ACC112 (cell line): ENCODE measurements around the gene SH3RF1.
"Not testable (repeated sequence)": the region's sequence is repeated elsewhere in the genome, so short reads cannot be mapped to it uniquely, and the experiment has no call there.

Source experiments
- H2AFZ ChIP-seq: fragments of 200-600 bp; sonication (generic); one replicate; pipeline ENCODE4 v1.6.0; 2017; ENCODE audit warnings: antibody characterized with exemption, low read length; ENCODE audit not compliant: unreplicated experiment
- H3K27ac ChIP-seq: fragments of 200-600 bp; sonication (generic); 2 replicates; pipeline ENCODE4 v1.5.1; 2014; ENCODE audit warnings: low read depth, mild to moderate bottlenecking, antibody characterized with exemption, low read length, moderate library complexity
- H3K27me3 ChIP-seq: fragments of 200-600 bp; sonication (generic); 2 replicates; pipeline ENCODE4 v1.6.1; 2014; ENCODE audit warnings: mild to moderate bottlenecking, antibody characterized with exemption, low read length, moderate library complexity, mixed read lengths; ENCODE audit not compliant: insufficient read depth
- H3K36me3 ChIP-seq: fragments of 200-600 bp; sonication (generic); 2 replicates; pipeline ENCODE4 v1.6.1; 2016; ENCODE audit warnings: mild to moderate bottlenecking, antibody characterized with exemption, low read length, moderate library complexity, mixed read lengths; ENCODE audit not compliant: insufficient read depth
- H3K4me1 ChIP-seq: fragments of 200-600 bp; sonication (generic); one replicate; pipeline ENCODE4 v1.6.1; 2016; ENCODE audit warnings: low read length, mixed read lengths; ENCODE audit not compliant: insufficient read depth, unreplicated experiment, control insufficient read depth
- H3K4me3 ChIP-seq: fragments of 200-600 bp; sonication (generic); 2 replicates; pipeline ENCODE4 v1.5.1; 2014; ENCODE audit warnings: mild to moderate bottlenecking, low read depth, low read length
- H3K79me2 ChIP-seq: fragments of 200-600 bp; sonication (generic); one replicate; pipeline ENCODE4 v1.6.0; 2016; ENCODE audit warnings: low read length; ENCODE audit not compliant: control insufficient read depth, unreplicated experiment, insufficient read depth

SH3RF1 gene

GRCh38 chr4:169305173-169305572, 34.4 kb upstream of the SH3RF1 start:
- Histone ChIP-seq H2AFZ (no peak overlapping the region), H3K27me3 (no peaks in the 10 kb centered on the region), H3K4me1 (peaks cover 3% of the 10 kb centered on the region), H3K36me3 (no peaks in the 10 kb centered on the region), H3K27ac (no peak overlapping the region), H3K79me2 (no peaks in the 10 kb centered on the region), H3K4me3 (no peak overlapping the region)

GRCh38 chr4:169295822-169296221, 25.1 kb upstream of the SH3RF1 start:
- no peak overlapping the region for H2AFZ ChIP-seq
- no peak overlapping the region for H3K27ac ChIP-seq
- no peak overlapping the region for H3K4me3 ChIP-seq
- H3K36me3 ChIP-seq, result no peaks in the 10 kb centered on the region
- no peaks in the 10 kb centered on the region for H3K27me3 ChIP-seq
- H3K79me2 ChIP-seq, result no peaks in the 10 kb centered on the region
- no peaks in the 10 kb centered on the region for H3K4me1 ChIP-seq

- H3K4me3 ChIP-seq, result no peak overlapping the region
- no peaks in the 10 kb centered on the region for H3K27me3 ChIP-seq
- no peaks in the 10 kb centered on the region for H3K79me2 ChIP-seq
- H3K27ac ChIP-seq, result no peak overlapping the region
- no peaks in the 10 kb centered on the region for H3K4me1 ChIP-seq
- no peak overlapping the region for H2AFZ ChIP-seq
- no peaks in the 10 kb centered on the region for H3K36me3 ChIP-seq
Measured at GRCh38 chr4:169293343-169294176, 22.8 kb upstream of the SH3RF1 start.

- H3K27ac ChIP-seq, H2AFZ ChIP-seq, H3K27me3 ChIP-seq, H3K4me3 ChIP-seq, H3K4me1 ChIP-seq, H3K36me3 ChIP-seq, H3K79me2 ChIP-seq: not testable (repeated sequence)
Measured at GRCh38 chr4:169287983-169288382, 17.2 kb upstream of the SH3RF1 start.

- H3K36me3 ChIP-seq, result no peaks in the 10 kb centered on the region
- no peak overlapping the region for H3K27ac ChIP-seq
- no peaks in the 10 kb centered on the region for H3K27me3 ChIP-seq
- H2AFZ ChIP-seq, result no peak overlapping the region
- peaks cover 15% of the 10 kb centered on the region for H3K4me1 ChIP-seq
- H3K79me2 ChIP-seq, result no peaks in the 10 kb centered on the region
- no peak overlapping the region for H3K4me3 ChIP-seq
Measured at GRCh38 chr4:169286562-169287301, 16.0 kb upstream of the SH3RF1 start.

GRCh38 chr4:169283114-169283509, 12.4 kb upstream of the SH3RF1 start:
- H3K36me3 ChIP-seq, result no peaks in the 10 kb centered on the region
- no peaks in the 10 kb centered on the region for H3K79me2 ChIP-seq
- peaks cover 26% of the 10 kb centered on the region for H3K4me1 ChIP-seq
- peak overlapping the region; percentile 93 for H3K27ac ChIP-seq
- peak overlapping the region; percentile 89 for H2AFZ ChIP-seq
- H3K27me3 ChIP-seq, result no peaks in the 10 kb centered on the region
- H3K4me3 ChIP-seq, result peak overlapping the region; percentile 68

- Histone ChIP-seq H2AFZ (peak overlapping the region; percentile 89), H3K36me3 (no peaks in the 10 kb centered on the region), H3K27ac (peak overlapping the region; percentile 93), H3K27me3 (no peaks in the 10 kb centered on the region), H3K4me3 (peak overlapping the region; percentile 68), H3K4me1 (peaks cover 26% of the 10 kb centered on the region), H3K79me2 (no peaks in the 10 kb centered on the region)
Measured at GRCh38 chr4:169282429-169283113, 11.8 kb upstream of the SH3RF1 start.

- H3K27me3 ChIP-seq, result no peaks in the 10 kb centered on the region
- H2AFZ ChIP-seq, result peak overlapping the region; percentile 7
- peak overlapping the region; percentile 9; the same call in 1 of the 2 replicates for H3K27ac ChIP-seq
- H3K79me2 ChIP-seq, result no peaks in the 10 kb centered on the region
- H3K36me3 ChIP-seq, result no peaks in the 10 kb centered on the region
- peaks cover 26% of the 10 kb centered on the region for H3K4me1 ChIP-seq
- H3K4me3 ChIP-seq, result no peak overlapping the region
Measured at GRCh38 chr4:169279108-169279507, 8.4 kb upstream of the SH3RF1 start.

GRCh38 chr4:169278624-169279023, 7.9 kb upstream of the SH3RF1 start:
- Histone ChIP-seq H3K79me2 (no peaks in the 10 kb centered on the region), H3K27me3 (no peaks in the 10 kb centered on the region), H3K4me3 (no peak overlapping the region), H3K27ac (0 out of 2 replicates have a peak overlapping the region, but pooled peaks have one; percentile 9), H3K4me1 (peaks cover 23% of the 10 kb centered on the region), H3K36me3 (no peaks in the 10 kb centered on the region), H2AFZ (no peak overlapping the region)

- H3K36me3 ChIP-seq, H3K27ac ChIP-seq, H3K79me2 ChIP-seq, H3K4me3 ChIP-seq, H2AFZ ChIP-seq, H3K27me3 ChIP-seq: not testable (repeated sequence)
- H3K4me1 ChIP-seq, result peaks cover 16% of the 10 kb centered on the region
Measured at GRCh38 chr4:169277838-169278237, 7.1 kb upstream of the SH3RF1 start.
